GM18909 (cell line): ENCODE data around the gene TLR8.

Source experiments
- ATAC-seq: cut with Tn5 transposase; IDR thresholded peaks from one replicate; pipeline ENCODE4 v1.9.1; 2021; ENCODE audit warnings: mild to moderate bottlenecking; ENCODE audit not compliant: unreplicated experiment, poor library complexity

TLR8 gene

DNA sequence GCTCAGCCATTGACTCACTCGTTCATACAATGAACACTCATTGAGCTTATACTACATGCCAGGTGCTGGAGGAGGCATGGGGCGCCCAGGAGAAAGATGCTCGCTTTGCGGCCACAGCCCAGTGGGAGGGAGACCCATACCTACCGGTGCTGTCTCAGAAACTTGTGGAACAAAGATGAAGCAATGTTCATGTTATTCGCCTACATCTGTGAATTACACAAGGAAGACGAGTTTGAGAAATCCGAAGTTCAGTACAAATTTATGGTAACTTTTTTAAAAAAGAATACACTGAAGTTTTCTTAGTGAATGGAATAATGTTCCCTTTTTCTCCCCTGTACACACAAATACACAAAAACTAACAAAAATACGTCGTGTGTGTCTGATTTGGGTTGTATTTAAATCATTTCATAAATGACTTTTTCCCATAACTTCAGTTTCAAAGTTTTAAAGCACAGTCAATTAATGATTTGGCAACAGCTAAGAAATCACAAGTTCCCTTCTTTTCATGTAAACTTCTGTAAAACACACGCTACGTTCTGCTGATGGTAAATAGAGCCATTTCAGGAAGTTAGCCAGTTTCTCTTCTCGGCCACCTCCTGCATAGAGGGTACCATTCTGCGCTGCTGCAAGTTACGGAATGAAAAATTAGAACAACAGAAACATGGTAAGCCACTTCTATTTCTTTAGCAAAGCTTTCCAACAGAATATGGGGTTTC is at the start of gene TLR8:
Gene TLR8, plus strand, starts transcription at position 575 of the 716 bp plus-strand sequence. Its CDS starts 87 bp downstream, at position 662.
- ATAC-seq: no peak

GRCh38 chrX:12865359-12865758 is 41.1 kb upstream of the TLR8 start:
- no peak for ATAC-seq

- peak; percentile 39 for ATAC-seq
Measured at GRCh38 chrX:12866451-12867377, 39.7 kb upstream of the TLR8 start, which contains the start of gene TLR7. TLR7 (plus strand) TSS chrX:12867072; CDS start chrX:12867579, 507 bp downstream.

DNA sequence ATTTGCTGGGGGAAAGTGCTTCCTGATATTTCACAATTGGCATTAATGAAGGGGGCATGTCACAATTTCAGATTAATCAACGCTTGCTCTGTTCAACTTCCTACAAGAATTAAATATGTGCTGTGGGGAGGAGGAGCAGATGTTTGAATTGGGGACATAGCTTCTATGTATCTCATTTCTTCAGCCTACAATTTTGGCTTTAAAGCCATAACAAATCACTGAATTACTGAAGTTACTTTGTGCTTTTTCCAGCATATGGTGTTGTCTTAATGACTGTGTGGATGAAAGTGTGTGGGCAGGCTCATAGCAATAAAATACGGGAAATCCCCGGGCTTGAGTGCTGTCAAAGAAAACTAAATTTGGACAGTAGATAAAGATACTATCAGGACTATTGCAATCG is 38.7 kb upstream of the TLR8 start:
- no peak for ATAC-seq

- peak; percentile 78 for ATAC-seq
Measured at GRCh38 chrX:12868747-12869146, 37.7 kb upstream of the TLR8 start.

DNA sequence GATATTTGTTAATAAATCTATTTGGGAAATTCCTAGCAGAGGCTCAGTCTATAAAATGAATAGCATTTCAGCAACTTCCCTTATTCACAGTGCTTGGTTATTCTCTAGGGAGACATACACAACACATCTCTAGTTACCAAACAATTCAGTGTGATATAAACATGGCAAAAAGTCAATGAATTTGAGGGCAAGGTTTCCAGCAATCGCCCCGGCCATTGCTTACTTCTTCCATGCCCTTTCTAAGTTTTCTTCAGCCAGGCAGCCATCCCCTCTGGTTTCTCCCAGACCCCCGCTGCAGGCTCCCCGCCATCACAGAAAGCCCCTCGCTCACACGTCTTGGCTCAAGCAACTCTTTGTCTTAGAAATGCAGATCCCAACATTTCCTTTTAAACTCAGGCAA is 35.2 kb upstream of the TLR8 start:
- ATAC-seq: no peak

DNA sequence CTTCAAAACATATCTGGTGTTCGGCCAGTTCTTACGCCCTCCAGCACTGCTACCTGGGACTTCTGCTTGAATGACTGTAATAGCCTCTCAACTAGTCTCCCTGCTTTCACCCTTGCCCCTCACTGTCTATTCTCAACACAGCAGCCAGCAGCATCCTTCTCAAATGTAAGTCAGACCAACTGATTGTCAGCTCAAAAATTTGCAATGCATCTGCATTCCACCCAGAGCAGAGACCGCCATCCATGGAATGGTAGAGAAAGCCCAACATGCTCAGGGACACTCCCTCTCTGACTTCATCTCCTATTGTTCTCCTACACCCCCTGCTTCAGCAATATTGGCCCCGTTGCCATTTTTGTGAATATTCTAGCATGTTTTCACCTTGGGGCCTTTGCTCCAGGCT is 33.7 kb upstream of the TLR8 start:
- no peak for ATAC-seq

GRCh38 chrX:12874581-12874980 is 31.8 kb upstream of the TLR8 start:
- ATAC-seq: no peak

GRCh38 chrX:12877386-12877785 is 29.0 kb upstream of the TLR8 start:
- ATAC-seq: no peak

DNA sequence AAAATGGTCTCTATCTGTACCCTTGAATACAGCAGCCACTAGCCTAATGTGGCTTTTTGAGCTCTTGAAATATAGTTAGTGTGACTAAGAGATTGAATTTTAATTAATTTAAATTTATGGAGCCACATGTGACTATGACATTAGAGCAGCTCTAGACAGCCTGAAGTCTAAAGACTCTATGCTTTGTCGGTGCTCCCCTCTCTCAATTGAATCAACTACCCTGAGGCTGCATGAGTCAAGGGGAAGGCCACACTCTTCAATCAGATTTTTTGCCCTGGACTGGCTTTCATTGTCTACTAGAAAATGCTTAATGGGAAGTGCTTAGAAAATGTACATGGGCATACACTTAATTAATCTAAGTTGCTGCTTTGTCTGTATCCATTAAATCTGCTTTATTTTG is 27.9 kb upstream of the TLR8 start:
- ATAC-seq: no peak

- ATAC-seq: no peak
Measured at GRCh38 chrX:12881914-12882313, 24.5 kb upstream of the TLR8 start.

DNA sequence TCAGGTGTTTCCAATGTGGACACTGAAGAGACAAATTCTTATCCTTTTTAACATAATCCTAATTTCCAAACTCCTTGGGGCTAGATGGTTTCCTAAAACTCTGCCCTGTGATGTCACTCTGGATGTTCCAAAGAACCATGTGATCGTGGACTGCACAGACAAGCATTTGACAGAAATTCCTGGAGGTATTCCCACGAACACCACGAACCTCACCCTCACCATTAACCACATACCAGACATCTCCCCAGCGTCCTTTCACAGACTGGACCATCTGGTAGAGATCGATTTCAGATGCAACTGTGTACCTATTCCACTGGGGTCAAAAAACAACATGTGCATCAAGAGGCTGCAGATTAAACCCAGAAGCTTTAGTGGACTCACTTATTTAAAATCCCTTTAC is 20.9 kb upstream of the TLR8 start:
- no peak for ATAC-seq

DNA sequence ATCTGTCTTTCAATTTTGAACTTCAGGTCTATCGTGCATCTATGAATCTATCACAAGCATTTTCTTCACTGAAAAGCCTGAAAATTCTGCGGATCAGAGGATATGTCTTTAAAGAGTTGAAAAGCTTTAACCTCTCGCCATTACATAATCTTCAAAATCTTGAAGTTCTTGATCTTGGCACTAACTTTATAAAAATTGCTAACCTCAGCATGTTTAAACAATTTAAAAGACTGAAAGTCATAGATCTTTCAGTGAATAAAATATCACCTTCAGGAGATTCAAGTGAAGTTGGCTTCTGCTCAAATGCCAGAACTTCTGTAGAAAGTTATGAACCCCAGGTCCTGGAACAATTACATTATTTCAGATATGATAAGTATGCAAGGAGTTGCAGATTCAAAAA is 19.9 kb upstream of the TLR8 start:
- ATAC-seq: no peak

GRCh38 chrX:12887141-12887540 is 19.3 kb upstream of the TLR8 start:
- ATAC-seq: no peak

- no peak for ATAC-seq
Measured at GRCh38 chrX:12887767-12888166, 18.7 kb upstream of the TLR8 start.

- ATAC-seq: peak; percentile 67
Measured at GRCh38 chrX:12890467-12890866, 16.0 kb upstream of the TLR8 start.

- ATAC-seq: no peak
Measured at GRCh38 chrX:12891171-12891570, 15.2 kb upstream of the TLR8 start.

GRCh38 chrX:12891915-12892506 is 14.4 kb upstream of the TLR8 start:
- ATAC-seq: peak; percentile 44

- ATAC-seq: no peak
Measured at GRCh38 chrX:12892716-12893115, 13.7 kb upstream of the TLR8 start.

DNA sequence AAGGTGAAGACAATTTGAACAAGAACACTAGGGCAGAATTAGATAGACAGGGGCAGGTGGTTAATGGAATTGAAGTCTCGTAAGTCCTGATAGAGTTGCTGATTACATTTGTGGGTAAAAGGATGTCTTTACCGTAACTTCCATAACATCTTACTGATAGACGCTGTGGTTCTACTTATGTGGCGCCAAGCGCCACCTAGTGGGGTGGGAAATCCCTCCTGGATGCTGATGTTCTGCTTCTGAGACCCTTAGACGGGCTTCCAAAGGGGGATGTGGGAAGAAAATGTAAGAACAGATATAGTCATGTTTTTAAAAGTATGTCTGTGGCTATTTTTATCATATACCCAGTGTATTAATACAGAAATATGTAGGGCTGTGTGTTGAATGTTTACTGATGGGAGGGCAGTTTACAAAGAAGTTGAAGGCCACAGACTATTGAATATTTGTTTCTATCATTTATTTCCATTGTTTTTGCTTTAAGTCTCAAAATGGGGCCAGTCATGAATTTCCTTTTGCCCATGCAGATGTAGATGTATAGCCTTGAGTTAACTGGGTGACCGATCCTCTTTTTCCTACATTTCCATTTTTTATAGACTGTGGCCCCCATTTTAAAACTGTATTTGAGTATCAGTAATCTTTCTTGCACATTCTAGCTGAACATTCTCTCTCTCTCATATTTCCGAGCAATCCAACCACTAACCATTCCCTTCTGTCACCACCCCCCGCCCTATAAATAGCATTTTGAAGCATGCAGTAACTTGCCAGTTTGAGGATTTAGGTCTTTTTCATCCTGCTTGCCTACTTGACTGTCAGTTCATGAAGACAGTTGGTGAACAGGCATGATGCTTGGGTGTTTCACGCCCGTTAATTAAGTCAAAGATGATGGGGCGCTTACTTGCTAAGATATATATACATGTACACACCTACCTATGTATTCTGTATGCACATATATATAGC is 12.1 kb upstream of the TLR8 start:
- peak; percentile 41 for ATAC-seq
